ENCODE data around the gene SERINC5.
"Not testable (repeated sequence)": the region's sequence is repeated elsewhere in the genome, so short reads cannot be mapped to it uniquely, and the experiment has no call there.

SERINC5 gene

DNA sequence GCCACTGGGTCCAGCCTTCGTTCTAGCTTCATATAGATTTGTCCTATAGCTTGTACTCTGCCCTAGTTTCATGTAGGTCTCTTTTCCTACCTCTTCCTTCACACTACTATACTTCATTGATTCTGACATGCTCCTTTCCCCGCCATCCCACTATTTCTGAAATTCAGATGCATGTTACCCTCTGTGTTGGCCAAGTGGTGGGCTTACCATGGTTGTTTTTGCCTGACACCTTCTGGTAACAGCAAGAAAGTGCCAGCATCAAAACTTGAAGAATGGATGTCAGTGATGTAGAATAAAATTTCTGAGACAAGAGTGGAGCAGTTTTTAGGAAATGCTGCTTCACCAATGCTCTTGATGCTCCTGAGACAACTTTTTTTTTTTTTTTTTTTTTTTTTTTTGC, 19.5 kb upstream of the SERINC5 start:
- DNase-seq (ENCODE audit: low read depth), result peak; percentile 63
- TF ChIP-seq, protein P1, sequence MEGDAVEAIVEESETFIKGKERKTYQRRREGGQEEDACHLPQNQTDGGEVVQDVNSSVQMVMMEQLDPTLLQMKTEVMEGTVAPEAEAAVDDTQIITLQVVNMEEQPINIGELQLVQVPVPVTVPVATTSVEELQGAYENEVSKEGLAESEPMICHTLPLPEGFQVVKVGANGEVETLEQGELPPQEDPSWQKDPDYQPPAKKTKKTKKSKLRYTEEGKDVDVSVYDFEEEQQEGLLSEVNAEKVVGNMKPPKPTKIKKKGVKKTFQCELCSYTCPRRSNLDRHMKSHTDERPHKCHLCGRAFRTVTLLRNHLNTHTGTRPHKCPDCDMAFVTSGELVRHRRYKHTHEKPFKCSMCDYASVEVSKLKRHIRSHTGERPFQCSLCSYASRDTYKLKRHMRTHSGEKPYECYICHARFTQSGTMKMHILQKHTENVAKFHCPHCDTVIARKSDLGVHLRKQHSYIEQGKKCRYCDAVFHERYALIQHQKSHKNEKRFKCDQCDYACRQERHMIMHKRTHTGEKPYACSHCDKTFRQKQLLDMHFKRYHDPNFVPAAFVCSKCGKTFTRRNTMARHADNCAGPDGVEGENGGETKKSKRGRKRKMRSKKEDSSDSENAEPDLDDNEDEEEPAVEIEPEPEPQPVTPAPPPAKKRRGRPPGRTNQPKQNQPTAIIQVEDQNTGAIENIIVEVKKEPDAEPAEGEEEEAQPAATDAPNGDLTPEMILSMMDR (conservative IDR thresholded peaks at IDR 0.05; ENCODE audit: low read depth, low read length), result peak; percentile 76
- H3K4me3 ChIP-seq (ENCODE audit: low read depth, low read length), result no peak overlapping the region

- not testable (repeated sequence) for DNase-seq (ENCODE audit: low read depth); H3K4me3 ChIP-seq (ENCODE audit: low read depth, low read length)
Observed at GRCh38 chr5:80270543-80270942, 14.7 kb upstream of the SERINC5 start.

- DNase-seq (ENCODE audit: low read depth), result no peak
- TF ChIP-seq, protein P1 (conservative IDR thresholded peaks at IDR 0.05; ENCODE audit: low read depth, low read length), result no peak
- H3K4me3 ChIP-seq (ENCODE audit: low read depth, low read length), result no peak overlapping the region
Observed at GRCh38 chr5:80269991-80270438, 14.2 kb upstream of the SERINC5 start.

- DNase-seq (ENCODE audit: low read depth), result peak; percentile 25
Observed at GRCh38 chr5:80268916-80269315, 13.1 kb upstream of the SERINC5 start.

DNA sequence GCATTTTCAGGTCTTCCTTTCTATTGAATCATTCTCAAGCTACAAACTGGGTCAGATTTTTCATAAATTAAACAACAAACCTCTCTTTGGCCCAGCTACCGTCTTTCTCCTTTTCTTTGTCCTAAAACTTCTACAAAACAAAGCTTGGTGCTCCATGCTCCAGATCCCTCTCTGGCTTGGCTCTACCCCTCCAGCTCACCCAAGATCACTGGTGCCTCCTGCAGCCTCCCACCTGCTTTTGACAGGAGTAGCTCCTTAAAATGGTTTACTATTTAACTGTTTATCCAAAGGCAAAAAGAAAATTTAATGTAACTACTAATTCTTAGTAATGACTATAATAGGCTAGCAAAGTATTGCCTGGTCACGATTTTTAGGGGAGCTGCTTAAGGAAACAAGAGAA, 10.7 kb upstream of the SERINC5 start:
- TF ChIP-seq, protein P1 (conservative IDR thresholded peaks at IDR 0.05; ENCODE audit: low read depth, low read length), result no peak
- no peak overlapping the region for H3K4me3 ChIP-seq (ENCODE audit: low read depth, low read length)
- DNase-seq (ENCODE audit: low read depth), result no peak

More at GRCh38 chr5:80268916-80269315, 13.1 kb upstream of the SERINC5 start:
- TF ChIP-seq, protein P1 (conservative IDR thresholded peaks at IDR 0.05; ENCODE audit: low read depth, low read length), result no peak
- no peak overlapping the region for H3K4me3 ChIP-seq (ENCODE audit: low read depth, low read length)

- DNase-seq (ENCODE audit: low read depth), result no peak
- TF ChIP-seq, protein P1 (conservative IDR thresholded peaks at IDR 0.05; ENCODE audit: low read depth, low read length), result no peak
- no peak overlapping the region for H3K4me3 ChIP-seq (ENCODE audit: low read depth, low read length)
Observed at GRCh38 chr5:80260461-80260860, 4.6 kb upstream of the SERINC5 start.

- TF ChIP-seq, protein P1 (conservative IDR thresholded peaks at IDR 0.05; ENCODE audit: low read depth, low read length), result no peak
- no peak for DNase-seq (ENCODE audit: low read depth)
- H3K4me3 ChIP-seq (ENCODE audit: low read depth, low read length), result no peak overlapping the region
Observed at GRCh38 chr5:80259511-80260203, 3.8 kb upstream of the SERINC5 start.
